Neural crest cell (in vitro differentiated cells): ENCODE measurements around the gene REC8. TPM values are rescaled to one million over a fixed set of nuclear protein-coding genes. Genes with fewer than 3 reads are reported as not detected.

Experiments used
- DNase-seq: peaks from one replicate; pipeline ENCODE4 v3.0.0; 2021; ENCODE audit warnings: low read depth, mixed read lengths, low spot score
- H3K27ac Mint-ChIP-seq: one replicate; pipeline ENCODE4 v1.8.0; 2021; ENCODE audit warnings: mild to moderate bottlenecking, mixed read lengths; ENCODE audit not compliant: unreplicated experiment
- H3K27me3 Mint-ChIP-seq: 2 replicates; pipeline ENCODE4 v1.8.0; 2021; ENCODE audit warnings: low read depth, mild to moderate bottlenecking, mixed read lengths
- H3K36me3 Mint-ChIP-seq: 2 replicates; pipeline ENCODE4 v1.8.0; 2021; ENCODE audit warnings: low read depth, mild to moderate bottlenecking, mixed read lengths
- H3K4me1 Mint-ChIP-seq: 2 replicates; pipeline ENCODE4 v1.8.0; 2021; ENCODE audit warnings: mixed read lengths
- H3K4me3 Mint-ChIP-seq: one replicate; pipeline ENCODE4 v1.8.0; 2021; ENCODE audit warnings: mild to moderate bottlenecking, mixed read lengths
- H3K9me3 Mint-ChIP-seq: 2 replicates; pipeline ENCODE4 v1.8.0; 2021; ENCODE audit warnings: mixed read lengths
- CTCF ChIP-seq: fragments of 200-600 bp; sonication (generic); conservative IDR thresholded peaks from 2 replicates; pipeline ENCODE4 v1.5.0; 2021; ENCODE audit warnings: antibody characterized with exemption, mild to moderate bottlenecking
- total RNA-seq: library from RNA; stranded (reverse); gene quantifications from 2 replicates; pipeline ENCODE4 v1.2.1, GENCODE V29; 2021

The REC8 gene
- total RNA-seq, 1 donor from 2014 or later = 160 TPM

GRCh38 chr14:24150567-24150966 is 21.3 kb upstream of the REC8 start:
- no peak for DNase-seq
- Mint-ChIP-seq H3K36me3 (peaks cover 5% of the 10 kb centered on the region), H3K9me3 (no peaks in the 10 kb centered on the region), H3K4me3 (peak overlapping the region; percentile 76), H3K27me3 (no peaks in the 10 kb centered on the region), H3K4me1 (peaks cover 21% of the 10 kb centered on the region), H3K27ac (no peak overlapping the region)
- no peak for TF ChIP-seq CTCF

- no peak for TF ChIP-seq CTCF
- DNase-seq = no peak
- H3K36me3 Mint-ChIP-seq = peaks cover 6% of the 10 kb centered on the region
- H3K4me3 Mint-ChIP-seq = peak overlapping the region; percentile 76
- H3K4me1 Mint-ChIP-seq = peaks cover 17% of the 10 kb centered on the region
- no peak overlapping the region for H3K27ac Mint-ChIP-seq
- H3K27me3 Mint-ChIP-seq = no peaks in the 10 kb centered on the region
- no peaks in the 10 kb centered on the region for H3K9me3 Mint-ChIP-seq
Measured at GRCh38 chr14:24150993-24151392, 20.9 kb upstream of the REC8 start.

- peak overlapping the region; percentile 50 for H3K4me3 Mint-ChIP-seq
- TF ChIP-seq CTCF = no peak
- peaks cover 13% of the 10 kb centered on the region for H3K4me1 Mint-ChIP-seq
- no peak for DNase-seq
- H3K9me3 Mint-ChIP-seq = no peaks in the 10 kb centered on the region
- peaks cover 6% of the 10 kb centered on the region for H3K36me3 Mint-ChIP-seq
- no peak overlapping the region for H3K27ac Mint-ChIP-seq
- H3K27me3 Mint-ChIP-seq = no peaks in the 10 kb centered on the region
Measured at GRCh38 chr14:24151404-24152080, 20.3 kb upstream of the REC8 start.

- H3K27ac Mint-ChIP-seq = no peak overlapping the region
- no peaks in the 10 kb centered on the region for H3K4me1 Mint-ChIP-seq
- peaks cover 10% of the 10 kb centered on the region for H3K36me3 Mint-ChIP-seq
- no peaks in the 10 kb centered on the region for H3K9me3 Mint-ChIP-seq
- H3K27me3 Mint-ChIP-seq = no peaks in the 10 kb centered on the region
- H3K4me3 Mint-ChIP-seq = no peak overlapping the region
- no peak for TF ChIP-seq CTCF
- DNase-seq = no peak
Measured at GRCh38 chr14:24155100-24155499, 16.8 kb upstream of the REC8 start.

GRCh38 chr14:24156840-24157239 is 15.0 kb upstream of the REC8 start:
- no peaks in the 10 kb centered on the region for H3K27me3 Mint-ChIP-seq
- H3K4me3 Mint-ChIP-seq = no peak overlapping the region
- no peak overlapping the region for H3K27ac Mint-ChIP-seq
- peaks cover 10% of the 10 kb centered on the region for H3K36me3 Mint-ChIP-seq
- TF ChIP-seq CTCF = no peak
- peaks cover 11% of the 10 kb centered on the region for H3K4me1 Mint-ChIP-seq
- no peak for DNase-seq
- no peaks in the 10 kb centered on the region for H3K9me3 Mint-ChIP-seq
